GM12878 (cell line): ENCODE data around the gene NRG3. TPM values are rescaled to one million over a fixed set of nuclear protein-coding genes. Genes with fewer than 3 reads are reported as not detected.

Experiments used
- ATAC-seq: fragments of 200-7000 bp; cut with Tn5 transposase; 3 replicates; pipeline ENCODE4 v1.9.1; 2020; ENCODE audit warnings: mild to moderate bottlenecking, moderate library complexity
- BruUV-seq: library from RNA; stranded (reverse); fragments of 400-500 nt; replicated peaks from 2 replicates; lab custom pipeline; 2021; lab: Mats Ljungman, UMichigan
- CTCF ChIA-PET: fragments of 300-600 bp; sonication (Branson Sonifier 250); formaldehyde crosslinking; extraction: SDS; loops from one replicate; lab custom pipeline; 2021; ENCODE audit warnings: inconsistent platforms; lab: Yijun Ruan, JAX
- POLR2A ChIA-PET: fragments of 350-600 bp; formaldehyde crosslinking; extraction: SDS; loops from one replicate; lab custom pipeline; 2021; ENCODE audit warnings: inconsistent platforms; lab: Charles Lee
- RAD21 ChIA-PET: fragments of 300-600 bp; sonication (Branson Sonifier 250); formaldehyde crosslinking; loops from one replicate; lab custom pipeline; 2023; ENCODE audit warnings: antibody characterized with exemption; ENCODE audit not compliant: unreplicated experiment; lab: Charles Lee
- SMC1A ChIA-PET: fragments of 300-600 bp; sonication (Branson Sonifier 250); formaldehyde crosslinking; loops from one replicate; lab custom pipeline; 2023; ENCODE audit not compliant: unreplicated experiment, uncharacterized antibody; lab: Charles Lee
- DNase-seq: peaks from one replicate; pipeline ENCODE4 v3.0.0-alpha.2; 2011; ENCODE audit warnings: low read depth, low spot score
- FAIRE-seq: peaks from 3 replicates; lab custom pipeline; 2011; peaks lifted over from hg19 to GRCh38; lab: Jason Lieb, UNC
- H2AFZ ChIP-seq: 2 replicates; pipeline ENCODE4 v1.6.0; 2011; ENCODE audit warnings: low read depth, low read length, control low read depth; ENCODE audit not compliant: control insufficient read depth
- H3K27ac ChIP-seq: 2 replicates; pipeline ENCODE4 v1.5.1; 2011; ENCODE audit warnings: control low read depth; ENCODE audit not compliant: control insufficient read depth, insufficient read depth
- H3K27me3 ChIP-seq, 2 experiments: replicated peaks in 1 of 2; 2 replicates each; pipeline versions ENCODE4 v1.6.0 to v1.6.1; 2011; ENCODE audit warnings: low read length in 1 of 2; ENCODE audit not compliant: control insufficient read depth in 2 of 2, insufficient read depth in 2 of 2
- H3K36me3 ChIP-seq, 2 experiments: 2 replicates each; pipeline ENCODE4 v1.5.1; 2011; ENCODE audit warnings: low read length in 1 of 2; ENCODE audit not compliant: control insufficient read depth in 2 of 2, insufficient read depth in 2 of 2
- H3K4me1 ChIP-seq: 2 replicates; pipeline ENCODE4 v1.6.1; 2011; ENCODE audit warnings: mild to moderate bottlenecking, low read length, moderate library complexity, mixed read lengths; ENCODE audit not compliant: control insufficient read depth, insufficient read depth
- H3K4me2 ChIP-seq: 2 replicates; pipeline ENCODE4 v1.6.0; 2011; ENCODE audit warnings: control low read depth; ENCODE audit not compliant: control insufficient read depth, insufficient read depth
- H3K4me3 ChIP-seq: fragments of 200-600 bp; sonication (generic); 2 replicates; pipeline ENCODE4 v1.5.1; 2016
- H3K79me2 ChIP-seq: 2 replicates; pipeline ENCODE4 v1.6.0; 2011; ENCODE audit warnings: low read length; ENCODE audit not compliant: control insufficient read depth, insufficient read depth
- H3K9ac ChIP-seq: 2 replicates; pipeline ENCODE4 v1.8.0; 2011; ENCODE audit warnings: low read length, control low read depth, mixed read lengths; ENCODE audit not compliant: control insufficient read depth, insufficient read depth
- H3K9me3 ChIP-seq: replicated peaks from 3 replicates; pipeline ENCODE4 v1.5.1; 2011; ENCODE audit warnings: mild to moderate bottlenecking, low read length; ENCODE audit not compliant: control insufficient read depth, insufficient read depth
- H4K20me1 ChIP-seq: 2 replicates; pipeline ENCODE4 v1.6.0; 2011; ENCODE audit not compliant: control insufficient read depth, insufficient read depth
- CBX5 ChIP-seq: sonication (generic); IDR thresholded peaks from 2 replicates; pipeline ENCODE4 v1.6.1; 2016; ENCODE audit warnings: low read depth, moderate library complexity, mild to moderate bottlenecking, inconsistent platforms
- EED ChIP-seq: sonication (generic); IDR thresholded peaks from 2 replicates; pipeline ENCODE4 v1.6.1; 2016; ENCODE audit warnings: antibody characterized with exemption, low read depth
- HDAC2 ChIP-seq: fragments of 200-600 bp; sonication (generic); IDR thresholded peaks from 2 replicates; pipeline ENCODE4 v1.6.1; 2017
- ZNF217 ChIP-seq: fragments of 450-650 bp; IDR thresholded peaks from 2 replicates; pipeline ENCODE4 v1.6.1; 2017; ENCODE audit warnings: antibody characterized with exemption, mild to moderate bottlenecking
- WGBS: methylation state at CpG from one replicate; pipeline ENCODE4 v1.1.6; 2016; ENCODE audit warnings: low lambda C conversion rate; ENCODE audit not compliant: insufficient replicate concordance, insufficient coverage; ENCODE audit errors: missing lambda C conversion rate; 5-methylcytosine and 5-hydroxymethylcytosine counted together
- in situ Hi-C: fragments of 300-500 bp; cut with MboI; formaldehyde crosslinking; loops from 9 replicates; pipeline ENCODE4 v1.14.3; 2018; ENCODE audit warnings: mixed read lengths
- intact Hi-C: fragments of 100-400 bp; cut with micrococcal nuclease; formaldehyde crosslinking; loops from one replicate; pipeline ENCODE4 v1.14.2; 2022; ENCODE audit not compliant: unreplicated experiment
- polyA plus RNA-seq, 11 experiments: library from polyadenylated mRNA; depleted of rRNA in 4 of 11; unstranded in 6 of 11; stranded (reverse) in 5 of 11; fragments of >200 nt; fragmentation: Nextera tagmentation in 4 of 11; fragmentation: Illumina TruSeq in 1 of 11; extraction: Ambion mirVana in 4 of 11; extraction: Trizol in 1 of 11; gene quantifications; 1 replicate in 1 of 11; 2 replicates in 10 of 11; pipeline versions ENCODE4 v1.2.1 to v1.2.3, GENCODE V29; 2011 to 2016; ENCODE audit warnings: inconsistent platforms in 2 of 11, missing spikeins in 2 of 11, low read depth in 1 of 11
- total RNA-seq, 4 experiments: library from RNA; depleted of rRNA in 3 of 4; stranded (reverse); fragments of >200 nt in 3 of 4; fragmentation: Illumina TruSeq in 1 of 4; extraction: Trizol in 1 of 4; gene quantifications; 2 replicates each; pipeline versions ENCODE4 v1.2.1 to v1.2.3, GENCODE V29; 2013 to 2021
- TF ChIP-seq, protein P1 (sequence below): fragments of 450-650 bp; IDR thresholded peaks from 2 replicates; pipeline ENCODE4 v1.6.1; 2017; ENCODE audit warnings: mild to moderate bottlenecking, low read depth, inconsistent platforms; ENCODE audit not compliant: poor library complexity, severe bottlenecking
- TF ChIP-seq, protein P2 (sequence below): IDR thresholded peaks from 2 replicates; pipeline ENCODE4 v1.6.1; 2011; ENCODE audit warnings: borderline replicate concordance, low read depth, mild to moderate bottlenecking, moderate library complexity, low read length; ENCODE audit not compliant: insufficient read depth, poor library complexity, severe bottlenecking

Gene NRG3
- total and polyA plus RNA-seq, 10 of the 15 experiments (the other 5 are each of a cell fraction or from before 2014, with no cell fraction given) = 0.03 to 0.41 (median 0.17) TPM; not detected in 3

DNA sequence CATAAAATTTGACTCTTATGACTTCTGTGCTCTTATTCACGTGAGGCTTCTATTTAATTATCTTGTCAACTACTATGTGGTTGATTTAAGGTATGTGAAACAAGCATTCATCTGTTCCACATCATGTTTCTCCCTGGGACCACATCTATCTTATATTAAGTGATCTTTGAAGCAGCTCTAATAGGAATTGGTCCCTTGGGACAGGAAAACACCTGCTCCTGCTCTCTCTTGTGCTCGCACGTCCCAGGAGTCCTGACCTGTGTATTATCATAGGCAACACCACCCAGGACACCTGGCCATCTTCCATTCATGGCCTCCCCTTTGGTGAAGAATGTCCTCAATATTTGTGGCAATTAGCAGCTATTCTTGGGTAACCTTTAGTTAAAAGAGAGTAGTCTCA is 269.2 kb downstream of the NRG3 start:
- Histone ChIP-seq H4K20me1 (no peaks in the 10 kb centered on the region), H3K36me3 (no peaks in the 10 kb centered on the region), H2AFZ (no peak overlapping the region), H3K4me3 (no peak overlapping the region), H3K4me2 (no peak overlapping the region), H3K4me1 (no peaks in the 10 kb centered on the region), H3K9me3 (no peaks in the 10 kb centered on the region), H3K27me3 (no peaks in the 10 kb centered on the region), H3K79me2 (no peaks in the 10 kb centered on the region), H3K27ac (no peak overlapping the region), H3K9ac (no peak overlapping the region)
- FAIRE-seq = no peak
- in situ Hi-C loops = no loop called here
- BruUV-seq = no TSS peak
- ATAC-seq = no peak
- CTCF ChIA-PET = no interaction called here
- POLR2A ChIA-PET = no interaction called here
- SMC1A ChIA-PET = interaction anchor here (0.9 kb wide), 1 partner anchor 18 kb away, joined by 3 read pairs; no protein-coding TSS in a partner anchor
- DNase-seq = no peak
- intact Hi-C loops = no loop called here
- TF ChIP-seq EED (no peak), ZNF217 (no peak), CBX5 (no peak), HDAC2 (no peak)
- TF ChIP-seq, protein P1, sequence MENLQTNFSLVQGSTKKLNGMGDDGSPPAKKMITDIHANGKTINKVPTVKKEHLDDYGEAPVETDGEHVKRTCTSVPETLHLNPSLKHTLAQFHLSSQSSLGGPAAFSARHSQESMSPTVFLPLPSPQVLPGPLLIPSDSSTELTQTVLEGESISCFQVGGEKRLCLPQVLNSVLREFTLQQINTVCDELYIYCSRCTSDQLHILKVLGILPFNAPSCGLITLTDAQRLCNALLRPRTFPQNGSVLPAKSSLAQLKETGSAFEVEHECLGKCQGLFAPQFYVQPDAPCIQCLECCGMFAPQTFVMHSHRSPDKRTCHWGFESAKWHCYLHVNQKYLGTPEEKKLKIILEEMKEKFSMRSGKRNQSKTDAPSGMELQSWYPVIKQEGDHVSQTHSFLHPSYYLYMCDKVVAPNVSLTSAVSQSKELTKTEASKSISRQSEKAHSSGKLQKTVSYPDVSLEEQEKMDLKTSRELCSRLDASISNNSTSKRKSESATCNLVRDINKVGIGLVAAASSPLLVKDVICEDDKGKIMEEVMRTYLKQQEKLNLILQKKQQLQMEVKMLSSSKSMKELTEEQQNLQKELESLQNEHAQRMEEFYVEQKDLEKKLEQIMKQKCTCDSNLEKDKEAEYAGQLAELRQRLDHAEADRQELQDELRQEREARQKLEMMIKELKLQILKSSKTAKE = no peak
- TF ChIP-seq, protein P2, sequence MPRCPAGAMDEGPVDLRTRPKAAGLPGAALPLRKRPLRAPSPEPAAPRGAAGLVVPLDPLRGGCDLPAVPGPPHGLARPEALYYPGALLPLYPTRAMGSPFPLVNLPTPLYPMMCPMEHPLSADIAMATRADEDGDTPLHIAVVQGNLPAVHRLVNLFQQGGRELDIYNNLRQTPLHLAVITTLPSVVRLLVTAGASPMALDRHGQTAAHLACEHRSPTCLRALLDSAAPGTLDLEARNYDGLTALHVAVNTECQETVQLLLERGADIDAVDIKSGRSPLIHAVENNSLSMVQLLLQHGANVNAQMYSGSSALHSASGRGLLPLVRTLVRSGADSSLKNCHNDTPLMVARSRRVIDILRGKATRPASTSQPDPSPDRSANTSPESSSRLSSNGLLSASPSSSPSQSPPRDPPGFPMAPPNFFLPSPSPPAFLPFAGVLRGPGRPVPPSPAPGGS = no peak
- 0% methylated on average over 3 of the region's 3 CpGs for WGBS
- RAD21 ChIA-PET = no interaction called here
